Kidney (tissue), 14 donors: ENCODE data around the gene HECTD4. TPM values are rescaled to one million over a fixed set of nuclear protein-coding genes. Genes with fewer than 3 reads are reported as not detected.

Experiments
- DNase-seq, 5 donors: peaks; one replicate each; pipeline ENCODE4 v3.0.0-alpha.2; 2013 to 2020
- FAIRE-seq: peaks from 2 replicates; lab custom pipeline; 2012; peaks lifted over from hg19 to GRCh38; lab: Jason Lieb, UNC
- H3K27ac ChIP-seq, 2 donors: one replicate each; pipeline ENCODE4 v1.7.0; 2013; ENCODE audit warnings: low read depth in 2 of 2, low read length in 2 of 2, inconsistent platforms in 1 of 2
- H3K27me3 ChIP-seq: one replicate; pipeline ENCODE4 v1.7.1; 2013; ENCODE audit warnings: low read length, inconsistent platforms; ENCODE audit not compliant: control insufficient read depth, insufficient read depth
- H3K36me3 ChIP-seq, 3 donors: one replicate each; pipeline versions ENCODE4 v1.7.0 to v1.7.1; 2013; ENCODE audit warnings: low read length in 3 of 3, control low read depth in 1 of 3, inconsistent platforms in 1 of 3; ENCODE audit not compliant: insufficient read depth in 3 of 3, control insufficient read depth in 2 of 3
- H3K4me1 ChIP-seq, 3 donors: one replicate each; pipeline versions ENCODE4 v1.7.0 to v1.7.1; 2013; ENCODE audit warnings: low read length in 3 of 3, inconsistent platforms in 1 of 3, low read depth in 1 of 3; ENCODE audit not compliant: control insufficient read depth in 2 of 3, insufficient read depth in 2 of 3
- H3K4me3 ChIP-seq, 3 donors: one replicate each; pipeline versions ENCODE4 v1.7.0 to v1.8.1; 2013; ENCODE audit warnings: low read length in 3 of 3, control low read depth in 1 of 3, inconsistent platforms in 1 of 3
- H3K9ac ChIP-seq, 3 donors: one replicate each; pipeline versions ENCODE4 v1.7.0 to v1.7.1; 2013; ENCODE audit warnings: low read length in 3 of 3, control low read depth in 1 of 3, inconsistent platforms in 1 of 3
- H3K9me3 ChIP-seq, 3 donors: one replicate each; pipeline versions ENCODE4 v1.7.0 to v1.7.1; 2013; ENCODE audit warnings: low read length in 3 of 3, control low read depth in 1 of 3, inconsistent platforms in 1 of 3; ENCODE audit not compliant: control insufficient read depth in 2 of 3, insufficient read depth in 1 of 3
- CTCF ChIP-seq: IDR thresholded peaks from 3 replicates; pipeline ENCODE4 v1.5.1; 2012; ENCODE audit warnings: mild to moderate bottlenecking, moderate library complexity, borderline replicate concordance; ENCODE audit not compliant: insufficient read depth; ENCODE audit errors: extremely low read depth
- intact Hi-C: fragments of 100-400 bp; cut with DNase I; formaldehyde crosslinking; loops from one replicate; pipeline ENCODE4 v1.11.1; 2022
- polyA plus RNA-seq: library from polyadenylated mRNA; stranded (reverse); fragments of 350-450 nt; fragmentation: Illumina TruSeq; extraction: RNeasy Lipid Tissue Mini Kit (QIAGEN cat#74804); gene quantifications from one replicate; pipeline ENCODE4 v1.2.3, GENCODE V29; 2014; ENCODE audit warnings: low read depth, low replicate concordance; ENCODE audit not compliant: insufficient read depth
- total RNA-seq: library from RNA; stranded (reverse); fragmentation: NEBNext Ultra II Directional; extraction: Animal tissue kit (Norgen Biotek cat#: 25700); gene quantifications from one replicate; pipeline ENCODE4 v1.2.1, GENCODE V29; 2021
- donor health status: control.
- donor health status: control.
- donor health status: control.
- donor health status: control.
- donor health status: control.
- donor health status: DM: yes; HTN: yes; CAD: no.
- donor health status: Normal renal cell carcinoma (clear cell type).

HECTD4 gene
- total and polyA plus RNA-seq, 2 donors from 2014 or later: 15.6 to 53.1 TPM

DNA sequence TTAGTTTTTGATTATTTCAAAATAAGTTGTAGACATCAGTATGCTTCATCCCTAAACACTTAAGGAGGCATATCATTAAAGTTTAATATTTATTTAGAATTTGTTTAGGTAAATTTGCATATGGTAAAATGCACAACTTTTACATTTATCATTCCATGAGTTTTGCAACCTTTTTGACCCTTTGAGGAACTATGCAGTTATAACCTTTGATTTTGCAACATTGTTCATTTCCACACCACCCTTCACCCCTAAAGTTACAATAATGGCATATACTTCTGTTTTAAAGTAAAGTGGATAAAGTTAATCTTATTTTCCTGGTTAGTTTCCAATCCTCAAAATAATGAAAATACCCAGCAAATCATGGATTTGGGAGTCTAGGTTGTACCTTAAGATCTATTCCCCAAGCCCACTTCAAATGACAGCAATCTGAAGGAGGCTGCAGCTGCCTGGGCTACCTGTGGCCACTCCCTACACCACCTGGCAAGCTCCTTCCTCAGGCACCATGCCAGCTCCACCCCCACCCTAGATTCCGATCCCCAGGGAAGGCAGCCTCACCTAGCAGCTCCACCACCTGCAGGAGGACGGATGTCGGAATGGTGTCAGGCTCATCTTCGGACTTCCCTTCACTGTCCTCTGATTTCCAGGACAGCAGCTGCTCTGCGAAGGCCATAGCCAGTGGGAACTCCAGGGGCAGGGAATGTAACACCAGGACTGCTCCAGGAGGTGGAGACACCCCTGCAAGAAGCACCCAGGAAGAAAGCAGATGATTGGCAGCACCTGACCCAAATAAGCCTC is 191.8 kb downstream of the HECTD4 start:
- Histone ChIP-seq H3K4me1 (no peaks in the 10 kb centered on the region), H3K27ac (no peak overlapping the region), H3K36me3 (peaks cover 4 to 54% (median 30%) of the 10 kb centered on the region in 3 donors), H3K9me3 (no peaks in the 10 kb centered on the region), H3K4me3 (no peak overlapping the region), H3K27me3 (no peaks in the 10 kb centered on the region), H3K9ac (no peak overlapping the region)
- DNase-seq: no peak
- no peak for FAIRE-seq
- TF ChIP-seq CTCF: no peak
- intact Hi-C loops: no loop called here

- Histone ChIP-seq H3K27ac (no peak overlapping the region), H3K9ac (no peak overlapping the region), H3K4me1 (no peaks in the 10 kb centered on the region), H3K9me3 (no peaks in the 10 kb centered on the region), H3K4me3 (no peak overlapping the region), H3K27me3 (no peaks in the 10 kb centered on the region), H3K36me3 (peaks cover 2 to 33% (median 27%) of the 10 kb centered on the region in 3 donors)
- FAIRE-seq (no peak), DNase-seq (no peak)
- intact Hi-C loops: no loop called here
- no peak for TF ChIP-seq CTCF
Observed at GRCh38 chr12:112188130-112188830, 194.0 kb downstream of the HECTD4 start.

DNA sequence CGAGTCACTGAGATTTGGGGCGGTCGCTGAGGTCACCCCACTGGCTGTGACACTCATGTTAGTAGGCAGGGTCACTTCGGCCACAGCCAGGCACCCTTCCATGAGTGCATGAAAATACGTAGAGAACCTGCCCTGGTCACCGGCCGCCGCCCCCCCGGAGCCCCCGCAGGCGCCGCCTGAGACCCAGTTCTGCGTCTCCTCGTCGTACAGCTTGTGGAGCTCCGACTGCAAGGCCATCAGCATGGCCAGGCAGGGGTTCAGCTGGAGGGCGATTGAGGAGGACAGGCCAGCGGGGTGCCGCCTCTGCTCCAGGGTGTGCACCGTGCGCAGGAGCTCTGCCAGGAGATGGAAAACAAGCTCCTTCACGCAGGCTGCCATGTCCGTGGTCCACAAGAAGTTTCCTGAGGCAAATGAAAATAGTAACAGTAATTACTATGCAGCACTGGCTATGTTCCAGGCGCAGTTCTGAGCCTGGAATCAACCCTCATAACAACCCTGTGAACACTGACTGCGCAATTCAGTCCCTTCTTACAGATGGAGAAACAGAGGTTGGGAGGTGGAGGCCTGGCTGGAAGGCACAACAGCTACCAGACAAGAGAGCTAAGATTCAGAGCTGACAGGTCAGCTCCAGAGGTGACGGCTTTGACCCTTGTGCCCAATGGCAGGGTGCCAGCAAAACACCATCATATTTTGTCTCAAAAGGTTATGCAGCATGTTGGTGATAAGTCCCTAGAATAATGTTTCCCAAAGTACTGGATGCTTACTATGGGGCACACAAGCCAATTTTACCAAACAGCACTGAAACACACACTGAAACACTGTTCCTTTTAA is 196.9 kb downstream of the HECTD4 start:
- FAIRE-seq: no peak
- intact Hi-C loops: no loop called here

More for the DNA sequence above, 196.9 kb downstream of the HECTD4 start:
- no peak for TF ChIP-seq CTCF
- Histone ChIP-seq H3K4me1 (no peaks in the 10 kb centered on the region), H3K27me3 (no peaks in the 10 kb centered on the region), H3K4me3 (no peak overlapping the region), H3K36me3 (peaks cover 0 to 12% (median 9%) of the 10 kb centered on the region in 3 donors), H3K9me3 (no peaks in the 10 kb centered on the region), H3K9ac (no peak overlapping the region), H3K27ac (no peak overlapping the region)
- DNase-seq: no peak
